Pons (tissue), 1 donor: ENCODE data around the gene ZFHX3.

Source experiments
- DNase-seq: peaks from one replicate; pipeline ENCODE4 v3.0.0-alpha.2; 2016; ENCODE audit warnings: low spot score

The ZFHX3 gene

GRCh38 chr16:72876221-72876620, 171.7 kb downstream of the ZFHX3 start:
- peak; percentile 47 for DNase-seq

- DNase-seq, result no peak
Observed at GRCh38 chr16:72875291-72876031, 172.5 kb downstream of the ZFHX3 start.

- no peak for DNase-seq
Observed at GRCh38 chr16:72873853-72874252, 174.1 kb downstream of the ZFHX3 start.

DNA sequence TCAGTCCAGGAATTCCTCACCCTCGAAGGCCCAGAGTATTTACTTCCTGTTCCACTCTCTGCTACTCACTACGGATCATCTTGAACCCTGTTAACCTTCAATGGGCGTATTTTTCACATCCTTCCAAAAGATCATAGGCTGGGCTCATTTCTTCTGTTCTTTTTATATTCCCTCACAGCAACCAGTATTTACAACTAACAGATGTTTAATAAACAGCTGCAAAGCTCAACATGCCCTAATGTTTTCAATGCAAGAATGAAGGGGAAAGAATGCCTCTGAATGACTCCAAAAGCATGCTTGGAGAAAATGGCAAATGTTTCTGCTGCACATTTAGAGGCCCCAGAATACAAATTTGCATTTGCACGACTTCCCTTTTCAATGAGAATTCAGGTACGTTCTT, 174.9 kb downstream of the ZFHX3 start:
- no peak for DNase-seq

DNA sequence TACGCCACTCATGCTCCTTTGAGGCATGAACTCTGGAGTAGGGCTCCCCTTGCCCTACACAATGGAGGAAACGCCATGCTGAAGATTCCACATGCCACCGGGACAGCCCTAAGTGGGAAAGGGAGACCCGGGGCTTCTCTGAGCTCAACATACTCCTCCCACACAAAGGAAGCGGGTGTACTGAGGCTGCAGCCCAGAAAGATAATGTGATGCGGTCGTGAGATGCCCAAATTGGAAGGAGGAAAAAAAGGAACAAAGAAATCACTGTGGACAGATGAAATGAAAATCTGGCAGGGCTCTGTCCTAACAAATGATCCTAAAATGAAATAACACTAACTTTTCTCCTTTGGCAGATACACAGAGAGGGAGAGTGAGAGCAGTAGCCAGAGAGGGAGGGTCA, 182.1 kb downstream of the ZFHX3 start:
- no peak for DNase-seq

- DNase-seq, result no peak
Observed at GRCh38 chr16:72865258-72865657, 182.7 kb downstream of the ZFHX3 start.

DNA sequence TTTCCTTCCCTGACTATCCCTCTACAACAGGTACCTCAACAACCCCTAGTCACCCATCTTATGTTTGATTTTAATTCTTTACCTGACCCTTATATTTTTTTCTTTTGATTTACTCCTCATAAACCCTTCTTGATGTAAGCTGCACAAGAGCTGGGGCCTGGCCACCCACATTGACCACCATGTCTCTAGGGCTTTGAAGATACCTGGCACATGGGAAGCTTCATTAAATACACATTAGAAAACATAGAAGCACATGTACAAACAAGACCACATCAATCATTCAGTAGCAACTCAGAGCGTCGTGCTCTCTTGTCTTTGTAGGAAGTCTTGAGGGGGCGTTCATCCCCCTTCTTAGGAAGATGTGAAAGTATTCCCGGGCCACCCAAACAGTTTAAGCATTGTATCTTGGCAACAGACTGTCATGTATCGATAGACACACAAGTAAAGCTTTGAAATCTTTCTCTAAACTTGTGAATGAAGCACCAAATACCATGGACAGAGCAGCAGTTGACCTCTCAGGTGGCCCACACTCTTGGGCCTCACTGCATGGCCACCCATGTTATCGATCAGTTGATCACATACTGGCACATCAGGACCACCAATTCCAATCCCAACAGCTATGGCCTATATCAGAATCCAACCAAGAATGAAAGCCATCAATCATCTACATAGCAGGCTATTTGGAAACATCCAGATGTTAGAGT, 183.6 kb downstream of the ZFHX3 start:
- no peak for DNase-seq

DNA sequence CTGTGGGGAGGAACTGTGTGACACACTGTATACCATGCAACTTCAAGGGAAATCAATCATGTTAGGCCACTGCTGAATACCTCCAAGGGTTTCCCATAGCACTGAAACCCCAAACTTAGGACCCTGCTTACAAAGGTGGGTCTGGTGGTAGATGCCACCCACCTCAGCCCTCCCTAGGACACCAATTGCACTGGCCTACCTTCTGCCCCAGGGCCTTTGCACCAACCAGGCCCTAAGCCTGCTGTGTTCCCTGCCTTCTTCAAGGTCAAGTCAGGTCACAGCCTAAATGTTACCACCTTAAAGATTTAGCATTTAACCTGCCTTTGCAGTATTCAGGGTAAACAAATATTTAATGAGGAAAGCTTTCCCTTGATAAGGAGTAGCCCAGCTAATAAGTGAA, 185.8 kb downstream of the ZFHX3 start:
- DNase-seq, result no peak

GRCh38 chr16:72860726-72861562, 187.0 kb downstream of the ZFHX3 start:
- no peak for DNase-seq

DNA sequence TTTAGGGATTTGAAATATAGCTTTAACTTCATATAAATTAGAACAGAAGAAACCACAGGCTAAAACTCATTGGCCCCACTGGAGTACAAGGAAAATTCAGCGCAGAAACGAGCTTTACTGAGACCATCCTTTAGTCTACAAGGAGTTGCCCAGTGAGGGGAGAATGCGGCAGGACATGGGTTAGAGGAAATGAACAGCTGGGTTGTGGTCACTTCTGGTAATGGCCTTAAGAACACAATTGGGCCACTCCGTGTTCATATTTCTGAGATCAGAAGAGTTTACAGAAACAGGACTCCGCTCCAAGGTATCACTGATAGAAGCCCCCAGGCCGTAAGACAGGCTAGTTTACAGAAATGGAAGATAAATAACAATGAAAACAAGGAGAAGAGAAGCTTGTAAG, 188.3 kb downstream of the ZFHX3 start:
- no peak for DNase-seq

- DNase-seq, result no peak
Observed at GRCh38 chr16:72858665-72859493, 189.0 kb downstream of the ZFHX3 start.

DNA sequence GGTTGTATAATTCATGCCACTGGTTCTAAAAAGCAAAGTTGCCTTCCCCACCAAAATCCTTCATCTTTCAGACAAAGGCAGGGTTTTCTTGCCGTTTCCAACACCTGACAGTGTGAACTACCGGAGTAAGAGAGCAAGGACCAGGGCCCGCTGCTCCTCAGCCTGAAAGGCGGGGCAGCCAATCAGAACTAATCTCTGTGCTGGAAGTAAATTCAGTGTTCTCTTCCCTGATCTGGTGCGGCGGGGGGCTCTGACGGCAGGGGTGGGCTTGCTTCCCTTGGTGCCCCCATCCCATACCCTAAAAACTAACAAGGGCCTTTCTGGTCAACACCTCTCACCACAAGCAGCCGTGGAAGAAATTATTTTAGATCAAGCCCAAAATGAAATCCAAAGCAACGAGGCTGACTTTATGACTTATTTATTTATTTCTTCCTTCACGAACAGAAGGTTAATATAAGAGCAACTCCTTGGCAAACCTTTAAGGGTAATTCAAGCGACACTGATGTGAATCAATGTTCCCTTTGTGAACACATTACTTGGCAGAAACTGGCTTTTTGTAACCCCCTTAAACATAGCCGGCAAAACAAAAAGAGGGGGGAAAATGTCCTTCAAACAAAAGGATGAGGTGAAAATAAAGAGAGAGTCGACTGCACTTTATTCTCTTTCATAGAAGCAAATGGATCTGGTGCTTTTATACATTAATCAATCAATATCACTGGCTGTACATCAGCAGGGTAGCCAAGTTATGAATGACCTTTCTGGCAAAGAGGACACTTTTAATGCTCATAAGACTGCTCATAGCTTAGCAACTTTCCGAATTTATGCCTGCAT, 189.9 kb downstream of the ZFHX3 start:
- no peak for DNase-seq

GRCh38 chr16:72856797-72857196, 191.1 kb downstream of the ZFHX3 start:
- DNase-seq, result no peak

DNA sequence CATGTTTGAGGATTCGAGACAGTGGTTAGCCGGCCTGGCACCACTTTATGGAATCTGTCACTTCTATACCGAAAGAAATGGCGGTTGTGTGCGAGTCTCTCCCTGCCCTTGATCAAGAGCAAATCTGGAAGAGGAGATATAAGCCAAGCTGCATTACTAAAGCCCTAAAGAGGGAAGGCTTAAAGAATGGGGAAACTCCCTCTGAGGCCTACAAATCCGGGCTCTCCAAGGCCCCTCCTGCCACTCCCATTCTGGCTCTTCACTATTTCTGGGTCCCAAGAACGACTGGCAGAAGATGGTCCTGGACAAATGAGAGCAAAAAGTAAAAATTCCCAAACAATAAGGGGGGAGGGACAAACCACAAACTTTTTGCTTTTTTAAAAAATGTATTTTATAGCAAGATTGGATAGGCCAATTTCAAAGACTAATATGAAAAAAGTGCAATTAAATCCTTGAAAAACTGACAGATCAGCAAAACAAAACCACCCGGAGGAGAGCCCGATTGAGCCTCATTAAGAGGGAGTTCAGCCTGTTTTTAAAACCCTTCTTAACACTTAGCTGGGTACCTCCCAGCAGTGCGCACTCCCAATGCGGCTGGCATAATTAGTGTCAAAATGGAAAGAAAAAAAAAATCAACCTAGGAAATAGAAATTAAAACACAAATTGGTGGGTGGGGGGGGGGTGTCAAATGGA, 193.5 kb downstream of the ZFHX3 start:
- no peak for DNase-seq

DNA sequence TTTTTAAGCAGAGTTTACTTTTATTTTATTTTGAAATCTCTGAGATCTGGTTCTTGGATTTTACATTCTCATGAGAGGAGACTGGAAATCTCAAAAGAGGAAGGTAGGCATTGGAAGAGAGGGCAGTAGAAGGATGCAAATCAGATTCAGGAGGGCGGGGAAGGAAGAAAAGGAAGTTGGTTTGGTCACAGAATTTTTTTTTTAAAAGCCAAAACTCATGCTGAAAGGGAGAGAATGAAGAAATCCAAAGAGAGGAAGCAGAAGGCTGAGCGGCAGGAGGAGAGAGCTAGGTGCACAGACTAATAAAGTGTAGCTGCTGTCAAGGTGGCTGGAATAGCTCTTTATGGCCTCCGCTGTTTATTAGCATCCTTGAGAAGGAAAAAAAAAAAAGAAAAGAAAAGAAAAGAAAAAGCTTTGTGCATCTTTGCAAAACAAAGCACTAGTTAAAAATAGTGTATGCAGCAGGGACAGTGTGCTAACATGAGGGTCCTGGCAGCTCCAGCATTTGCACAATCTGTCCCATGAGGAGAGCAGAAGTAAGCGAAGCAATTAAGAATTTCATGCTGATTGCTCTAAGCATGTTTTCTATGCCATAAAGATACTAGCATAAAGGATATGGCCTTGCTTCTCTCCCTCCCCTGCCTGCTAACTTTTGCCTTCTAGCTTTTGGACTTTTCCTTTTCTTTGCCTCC, 194.2 kb downstream of the ZFHX3 start:
- peak; percentile 45 for DNase-seq

GRCh38 chr16:72852421-72852820, 195.5 kb downstream of the ZFHX3 start:
- DNase-seq, result no peak

DNA sequence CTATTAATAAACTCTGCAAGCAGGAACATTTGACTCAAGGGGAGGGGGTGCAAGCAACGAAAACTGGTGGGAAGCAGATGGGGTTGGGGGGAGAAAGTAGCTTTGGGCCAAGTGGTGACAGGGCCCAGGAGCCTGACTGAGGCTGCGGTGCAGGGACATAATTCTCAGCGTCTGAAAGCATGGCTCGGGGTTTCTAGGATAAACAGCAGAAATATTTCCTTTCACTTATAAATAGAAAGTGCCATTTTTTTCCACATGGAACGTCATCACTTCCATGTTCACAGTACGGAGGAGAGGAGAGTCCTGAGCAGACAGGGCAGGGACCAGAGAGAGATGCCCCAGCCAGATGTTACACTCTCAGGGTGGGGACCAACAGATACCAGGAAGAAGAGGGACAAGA, 197.1 kb downstream of the ZFHX3 start:
- no peak for DNase-seq

DNA sequence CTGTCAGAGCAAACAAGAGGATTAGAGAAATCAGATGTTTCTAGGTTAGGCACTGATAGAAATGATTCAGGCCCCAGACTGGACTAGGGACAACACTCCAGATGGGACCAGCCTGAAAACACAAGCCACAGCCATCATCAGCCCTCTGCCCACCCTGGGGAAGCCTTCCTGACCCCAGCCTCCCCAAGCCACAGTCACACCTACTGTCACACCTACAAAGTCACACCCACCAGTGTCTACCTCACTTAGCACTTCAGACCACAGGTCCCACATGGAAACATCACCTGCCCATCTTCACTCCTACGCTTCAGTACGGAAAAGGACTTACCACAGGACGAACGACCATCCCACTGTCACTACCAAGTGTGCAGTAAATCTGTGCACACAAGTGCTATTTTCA, 197.9 kb downstream of the ZFHX3 start:
- no peak for DNase-seq

- DNase-seq, result peak; percentile 59
Observed at GRCh38 chr16:72848759-72849664, 198.9 kb downstream of the ZFHX3 start.
